Colonic mucosa (tissue), 4 donors: ENCODE measurements around the gene TCF15. TPM values are rescaled to one million over a fixed set of nuclear protein-coding genes. Genes with fewer than 3 reads are reported as not detected.
A peak's percentile ranks its signal among the peaks of the same experiment; 100 is the strongest.

ENCODE experiments used
- DNase-seq: peaks from one replicate; pipeline ENCODE4 v3.0.0-alpha.2; 2020
- H3K27ac ChIP-seq: fragments of 200-600 bp; one replicate; pipeline ENCODE4 v1.8.0; 2021
- H3K27me3 ChIP-seq: fragments of 200-600 bp; one replicate; pipeline ENCODE4 v1.8.0; 2021
- H3K36me3 ChIP-seq: fragments of 200-600 bp; one replicate; pipeline ENCODE4 v1.8.0; 2021
- H3K4me1 ChIP-seq: fragments of 200-600 bp; one replicate; pipeline ENCODE4 v1.8.0; 2021; ENCODE audit warnings: mild to moderate bottlenecking
- H3K4me3 ChIP-seq: fragments of 200-600 bp; one replicate; pipeline ENCODE4 v1.8.0; 2021
- H3K9ac ChIP-seq, 2 donors: one replicate each; pipeline ENCODE4 v1.7.0; 2013; ENCODE audit warnings: control low read depth in 2 of 2, low read depth in 2 of 2, low read length in 2 of 2
- H3K9me3 ChIP-seq: fragments of 200-600 bp; one replicate; pipeline ENCODE4 v1.8.0; 2021
- CTCF ChIP-seq: fragments of 200-600 bp; IDR thresholded peaks from one replicate; pipeline ENCODE4 v1.8.0; 2022; ENCODE audit warnings: antibody characterized with exemption, mild to moderate bottlenecking
- intact Hi-C: fragments of 100-400 bp; cut with DNase I; formaldehyde crosslinking; loops from one replicate; pipeline ENCODE4 v1.14.1; 2022
- total RNA-seq, 2 donors: library from RNA; stranded (reverse); fragmentation: NEBNext Ultra II Directional in 1 of 2; extraction: Animal tissue kit (Norgen Biotek cat#: 25700) in 1 of 2; gene quantifications; one replicate each; pipeline ENCODE4 v1.2.1, GENCODE V29; 2021
- donor health status: healthy.
- donor health status: DM: no; HTN: no; CAD: no.
- donor health status: DM: no; HTN: no; CAD: no.

TCF15 gene
- total RNA-seq, 2 donors from 2014 or later = 0.16 to 0.22 TPM

- Histone ChIP-seq H3K27me3 (peaks cover 6% of the 10 kb centered on the region), H3K4me1 (no peaks in the 10 kb centered on the region), H3K27ac (peak overlapping the region; percentile 57), H3K36me3 (no peaks in the 10 kb centered on the region), H3K9me3 (no peaks in the 10 kb centered on the region), H3K4me3 (peak overlapping the region; percentile 65), H3K9ac (peak overlapping the region; percentile 73 to 79)
- intact Hi-C loops = loop anchor here (5.0 kb wide), 1 partner anchor 107 kb away; no protein-coding TSS in a partner anchor
- peak; percentile 30 for DNase-seq
- no peak for TF ChIP-seq CTCF
Measured at GRCh38 chr20:653590-654416, 43.7 kb upstream of the TCF15 start.

- H3K4me3 ChIP-seq = peak within 1 kb of the TSS; percentile 65
- H3K9ac ChIP-seq = peak within 1 kb of the TSS; percentile 79 to 97
- intact Hi-C loops = loop anchor here (5.0 kb wide), 1 partner anchor 106 kb away; no protein-coding TSS in a partner anchor
- no peaks in the 10 kb centered on the region for H3K36me3 ChIP-seq
- DNase-seq = peak; percentile 89
- H3K4me1 ChIP-seq = no peaks in the 10 kb centered on the region
- peak within 1 kb of the TSS; percentile 57 for H3K27ac ChIP-seq
- peak; percentile 44 for TF ChIP-seq CTCF
- H3K9me3 ChIP-seq = no peaks in the 10 kb centered on the region
- no peaks in the 10 kb centered on the region for H3K27me3 ChIP-seq
Measured at GRCh38 chr20:653110-653589, 43.0 kb upstream of the TCF15 start, which contains the start of gene SRXN1. Gene SRXN1 (minus strand): TSS chr20:653200. CDS start chr20:653185, 15 bp downstream.

GRCh38 chr20:652615-653109, 42.6 kb upstream of the TCF15 start:
- TF ChIP-seq CTCF = no peak
- peak; percentile 37 for DNase-seq

GRCh38 chr20:651713-652614, 41.9 kb upstream of the TCF15 start:
- Histone ChIP-seq H3K27me3 (no peaks in the 10 kb centered on the region), H3K4me3 (peak overlapping the region; percentile 65), H3K4me1 (no peaks in the 10 kb centered on the region), H3K9ac (peak overlapping the region; percentile 76 to 97), H3K27ac (peak overlapping the region; percentile 57), H3K36me3 (no peaks in the 10 kb centered on the region), H3K9me3 (no peaks in the 10 kb centered on the region)
- peak; percentile 32 for DNase-seq
- intact Hi-C loops = loop anchor here (5.0 kb wide), 1 partner anchor 105 kb away; no protein-coding TSS in a partner anchor
- TF ChIP-seq CTCF = no peak

More at GRCh38 chr20:652615-653109, 42.6 kb upstream of the TCF15 start:
- no peaks in the 10 kb centered on the region for H3K9me3 ChIP-seq
- H3K27me3 ChIP-seq = no peaks in the 10 kb centered on the region
- no peaks in the 10 kb centered on the region for H3K36me3 ChIP-seq
- peak overlapping the region; percentile 57 for H3K27ac ChIP-seq
- peak overlapping the region; percentile 76 to 97 for H3K9ac ChIP-seq
- H3K4me1 ChIP-seq = no peaks in the 10 kb centered on the region
- peak overlapping the region; percentile 65 for H3K4me3 ChIP-seq
- intact Hi-C loops = loop anchor here (5.0 kb wide), 1 partner anchor 105 kb away; no protein-coding TSS in a partner anchor

GRCh38 chr20:650954-651353, 40.8 kb upstream of the TCF15 start:
- no peak overlapping the region for H3K9ac ChIP-seq
- no peak overlapping the region for H3K27ac ChIP-seq
- intact Hi-C loops = loop anchor here (5.0 kb wide), 1 partner anchor 104 kb away; no protein-coding TSS in a partner anchor
- H3K27me3 ChIP-seq = no peaks in the 10 kb centered on the region
- H3K4me1 ChIP-seq = no peaks in the 10 kb centered on the region
- H3K36me3 ChIP-seq = no peaks in the 10 kb centered on the region
- no peak for TF ChIP-seq CTCF
- no peak for DNase-seq
- H3K4me3 ChIP-seq = no peak overlapping the region
- no peaks in the 10 kb centered on the region for H3K9me3 ChIP-seq
